ENCODE measurements around the gene SPARC.
A peak's percentile ranks its signal among the peaks of the same experiment; 100 is the strongest.
"Not testable (repeated sequence)": the region's sequence is repeated elsewhere in the genome, so short reads cannot be mapped to it uniquely, and the experiment has no call there.

The SPARC gene

GRCh38 chr5:151700820-151701219 is 14.1 kb upstream of the SPARC start:
- no peaks in the 10 kb centered on the region for H3K36me3 ChIP-seq (ENCODE audit: insufficient read depth, insufficient read length, low read length)

GRCh38 chr5:151700296-151700695 is 13.6 kb upstream of the SPARC start:
- TF ChIP-seq YY1 (IDR thresholded peaks at IDR 0.05; ENCODE audit: insufficient read depth, insufficient read length) (no peak), ZNF274 (IDR thresholded peaks at IDR 0.05; ENCODE audit: low read depth, low read length) (no peak), SUZ12 (IDR thresholded peaks at IDR 0.05; ENCODE audit: extremely low read depth, insufficient read depth, insufficient read length) (no peak)
- no peak for DNase-seq (ENCODE audit: low read depth, low spot score)
- Histone ChIP-seq H3K36me3 (ENCODE audit: insufficient read depth, insufficient read length, low read length) (no peaks in the 10 kb centered on the region), H3K27me3 (ENCODE audit: insufficient read depth, insufficient read length) (no peaks in the 10 kb centered on the region), H3K4me1 (ENCODE audit: insufficient read depth, insufficient read length) (peaks cover 9% of the 10 kb centered on the region), H3K9me3 (ENCODE audit: insufficient read depth, low read length) (no peaks in the 10 kb centered on the region), H3K9ac (ENCODE audit: insufficient read length, low read depth) (no peak overlapping the region), H3K4me3 (ENCODE audit: insufficient read length, low read depth) (no peak overlapping the region)

More at GRCh38 chr5:151700820-151701219, 14.1 kb upstream of the SPARC start:
- TF ChIP-seq ZNF274 (IDR thresholded peaks at IDR 0.05; ENCODE audit: low read depth, low read length) (no peak), SUZ12 (IDR thresholded peaks at IDR 0.05; ENCODE audit: extremely low read depth, insufficient read depth, insufficient read length) (no peak)
- peaks cover 8% of the 10 kb centered on the region for H3K4me1 ChIP-seq (ENCODE audit: insufficient read depth, insufficient read length)
- H3K9ac ChIP-seq (ENCODE audit: insufficient read length, low read depth) = no peak overlapping the region
- H3K9me3 ChIP-seq (ENCODE audit: insufficient read depth, low read length) = no peaks in the 10 kb centered on the region
- H3K27me3 ChIP-seq (ENCODE audit: insufficient read depth, insufficient read length) = no peaks in the 10 kb centered on the region
- DNase-seq (ENCODE audit: low read depth, low spot score) = no peak
- H3K4me3 ChIP-seq (ENCODE audit: insufficient read length, low read depth) = no peak overlapping the region

- Histone ChIP-seq H3K4me3 (ENCODE audit: insufficient read length, low read depth) (no peak overlapping the region), H3K36me3 (ENCODE audit: insufficient read depth, insufficient read length, low read length) (no peaks in the 10 kb centered on the region), H3K27me3 (ENCODE audit: insufficient read depth, insufficient read length) (no peaks in the 10 kb centered on the region), H3K4me1 (ENCODE audit: insufficient read depth, insufficient read length) (peaks cover 11% of the 10 kb centered on the region), H3K9ac (ENCODE audit: insufficient read length, low read depth) (peak overlapping the region; percentile 16), H3K9me3 (ENCODE audit: insufficient read depth, low read length) (no peaks in the 10 kb centered on the region)
- DNase-seq (ENCODE audit: low read depth, low spot score) = peak; percentile 68
- TF ChIP-seq ZNF274 (IDR thresholded peaks at IDR 0.05; ENCODE audit: low read depth, low read length) (no peak), YY1 (IDR thresholded peaks at IDR 0.05; ENCODE audit: insufficient read depth, insufficient read length) (no peak)
These were observed 12.6 kb upstream of the SPARC start for GRCh38 chr5:151699071-151699901.

GRCh38 chr5:151698081-151698480 is 11.4 kb upstream of the SPARC start:
- peaks cover 11% of the 10 kb centered on the region for H3K4me1 ChIP-seq (ENCODE audit: insufficient read depth, insufficient read length)

GRCh38 chr5:151697452-151697851 is 10.7 kb upstream of the SPARC start:
- peaks cover 11% of the 10 kb centered on the region for H3K4me1 ChIP-seq (ENCODE audit: insufficient read depth, insufficient read length)
- TF ChIP-seq ZNF274 (IDR thresholded peaks at IDR 0.05; ENCODE audit: low read depth, low read length) (no peak), SUZ12 (IDR thresholded peaks at IDR 0.05; ENCODE audit: extremely low read depth, insufficient read depth, insufficient read length) (no peak), YY1 (IDR thresholded peaks at IDR 0.05; ENCODE audit: insufficient read depth, insufficient read length) (no peak)
- DNase-seq (ENCODE audit: low read depth, low spot score) = no peak
- H3K9ac ChIP-seq (ENCODE audit: insufficient read length, low read depth) = no peak overlapping the region
- H3K9me3 ChIP-seq (ENCODE audit: insufficient read depth, low read length) = no peaks in the 10 kb centered on the region
- no peaks in the 10 kb centered on the region for H3K36me3 ChIP-seq (ENCODE audit: insufficient read depth, insufficient read length, low read length)
- H3K4me3 ChIP-seq (ENCODE audit: insufficient read length, low read depth) = no peak overlapping the region
- H3K27me3 ChIP-seq (ENCODE audit: insufficient read depth, insufficient read length) = no peaks in the 10 kb centered on the region

More at GRCh38 chr5:151698081-151698480, 11.4 kb upstream of the SPARC start:
- H3K9ac ChIP-seq (ENCODE audit: insufficient read length, low read depth); H3K9me3 ChIP-seq (ENCODE audit: insufficient read depth, low read length); H3K4me3 ChIP-seq (ENCODE audit: insufficient read length, low read depth); DNase-seq (ENCODE audit: low read depth, low spot score); H3K27me3 ChIP-seq (ENCODE audit: insufficient read depth, insufficient read length); H3K36me3 ChIP-seq (ENCODE audit: insufficient read depth, insufficient read length, low read length): not testable (repeated sequence)

- Histone ChIP-seq H3K4me1 (ENCODE audit: insufficient read depth, insufficient read length) (peaks cover 11% of the 10 kb centered on the region), H3K9me3 (ENCODE audit: insufficient read depth, low read length) (no peaks in the 10 kb centered on the region), H3K9ac (ENCODE audit: insufficient read length, low read depth) (peak overlapping the region; percentile 76), H3K27me3 (ENCODE audit: insufficient read depth, insufficient read length) (no peaks in the 10 kb centered on the region), H3K4me3 (ENCODE audit: insufficient read length, low read depth) (peak overlapping the region; percentile 22), H3K36me3 (ENCODE audit: insufficient read depth, insufficient read length, low read length) (no peaks in the 10 kb centered on the region)
- TF ChIP-seq SUZ12 (IDR thresholded peaks at IDR 0.05; ENCODE audit: extremely low read depth, insufficient read depth, insufficient read length) = no peak
- no peak for TF ChIP-seq ZNF274 (IDR thresholded peaks at IDR 0.05; ENCODE audit: low read depth, low read length)
- no peak for TF ChIP-seq YY1 (IDR thresholded peaks at IDR 0.05; ENCODE audit: insufficient read depth, insufficient read length)
- DNase-seq (ENCODE audit: low read depth, low spot score) = no peak
These were observed 9.9 kb upstream of the SPARC start for GRCh38 chr5:151696470-151697061.

- Histone ChIP-seq H3K27me3 (ENCODE audit: insufficient read depth, insufficient read length) (no peaks in the 10 kb centered on the region), H3K9me3 (ENCODE audit: insufficient read depth, low read length) (no peaks in the 10 kb centered on the region), H3K36me3 (ENCODE audit: insufficient read depth, insufficient read length, low read length) (no peaks in the 10 kb centered on the region), H3K9ac (ENCODE audit: insufficient read length, low read depth) (no peak overlapping the region), H3K4me3 (ENCODE audit: insufficient read length, low read depth) (no peak overlapping the region), H3K4me1 (ENCODE audit: insufficient read depth, insufficient read length) (peaks cover 11% of the 10 kb centered on the region)
- DNase-seq (ENCODE audit: low read depth, low spot score) = no peak
- TF ChIP-seq SUZ12 (IDR thresholded peaks at IDR 0.05; ENCODE audit: extremely low read depth, insufficient read depth, insufficient read length) (no peak), ZNF274 (IDR thresholded peaks at IDR 0.05; ENCODE audit: low read depth, low read length) (no peak), YY1 (IDR thresholded peaks at IDR 0.05; ENCODE audit: insufficient read depth, insufficient read length) (no peak)
These were observed 8.7 kb upstream of the SPARC start for GRCh38 chr5:151695464-151695863.
